Mesendoderm (in vitro differentiated cells): ENCODE measurements around the gene ZCCHC18.

Experiments used
- DNase-seq: peaks from one replicate; pipeline ENCODE4 v3.0.0; 2013
- H2AK5ac ChIP-seq: 2 replicates; pipeline ENCODE4 v1.6.1; 2013; ENCODE audit warnings: low read length, inconsistent platforms
- H2BK120ac ChIP-seq: 2 replicates; pipeline ENCODE4 v1.6.1; 2013; ENCODE audit warnings: low read depth, mild to moderate bottlenecking, low read length, moderate library complexity, mixed read lengths
- H2BK15ac ChIP-seq: replicated peaks from 2 replicates; pipeline ENCODE4 v1.6.1; 2013; ENCODE audit warnings: low read depth, mild to moderate bottlenecking, moderate library complexity
- H2BK5ac ChIP-seq: 2 replicates; pipeline ENCODE4 v1.6.1; 2013; ENCODE audit warnings: low read length, inconsistent platforms
- H3K18ac ChIP-seq: 2 replicates; pipeline ENCODE4 v1.6.1; 2013; ENCODE audit warnings: mild to moderate bottlenecking, low read length, mixed read lengths
- H3K23ac ChIP-seq: one replicate; pipeline ENCODE4 v1.6.1; 2013; ENCODE audit warnings: low read length
- H3K27ac ChIP-seq: 2 replicates; pipeline ENCODE4 v1.5.1; 2013; ENCODE audit warnings: low read depth, mild to moderate bottlenecking, inconsistent platforms, low read length, moderate library complexity
- H3K27me3 ChIP-seq: 2 replicates; pipeline ENCODE4 v1.6.1; 2013; ENCODE audit warnings: low read length, control low read depth, mild to moderate bottlenecking, inconsistent platforms; ENCODE audit not compliant: insufficient read depth, poor library complexity
- H3K36me3 ChIP-seq: 2 replicates; pipeline ENCODE4 v1.6.1; 2013; ENCODE audit warnings: low read length, inconsistent platforms; ENCODE audit not compliant: control insufficient read depth, insufficient read depth
- H3K4ac ChIP-seq: one replicate; pipeline ENCODE4 v1.6.1; 2013; ENCODE audit warnings: low read depth, mild to moderate bottlenecking, low read length, moderate library complexity
- H3K4me1 ChIP-seq: 2 replicates; pipeline ENCODE4 v1.6.1; 2013; ENCODE audit warnings: low read depth, low read length, inconsistent platforms; ENCODE audit not compliant: control insufficient read depth
- H3K4me2 ChIP-seq: 2 replicates; pipeline ENCODE4 v1.6.1; 2013; ENCODE audit warnings: low read length
- H3K4me3 ChIP-seq: 2 replicates; pipeline ENCODE4 v1.5.1; 2013; ENCODE audit warnings: mild to moderate bottlenecking, low read length
- H3K56ac ChIP-seq: one replicate; pipeline ENCODE4 v1.6.1; 2013; ENCODE audit warnings: low read length
- H3K79me1 ChIP-seq: 2 replicates; pipeline ENCODE4 v1.6.1; 2013; ENCODE audit warnings: low read length, inconsistent platforms
- H3K79me2 ChIP-seq: 2 replicates; pipeline ENCODE4 v1.6.1; 2013; ENCODE audit warnings: mild to moderate bottlenecking, low read length; ENCODE audit not compliant: control insufficient read depth, insufficient read depth
- H3K9ac ChIP-seq: 2 replicates; pipeline ENCODE4 v1.6.1; 2013; ENCODE audit warnings: low read length, inconsistent platforms
- H4K5ac ChIP-seq: one replicate; pipeline ENCODE4 v1.6.1; 2013; ENCODE audit warnings: low read length
- H4K8ac ChIP-seq: one replicate; pipeline ENCODE4 v1.6.1; 2013; ENCODE audit warnings: low read depth, mild to moderate bottlenecking, control low read depth, low read length, moderate library complexity
- WGBS: extraction: QIAGEN DNeasy Blood & Tissue Kit; methylation state at CpG from one replicate; pipeline ENCODE4 v1.1.7; 2013; ENCODE audit warnings: low lambda C conversion rate, missing lambda C conversion rate; ENCODE audit not compliant: insufficient coverage; ENCODE audit errors: extremely low coverage; 5-methylcytosine and 5-hydroxymethylcytosine counted together

Gene ZCCHC18

DNA sequence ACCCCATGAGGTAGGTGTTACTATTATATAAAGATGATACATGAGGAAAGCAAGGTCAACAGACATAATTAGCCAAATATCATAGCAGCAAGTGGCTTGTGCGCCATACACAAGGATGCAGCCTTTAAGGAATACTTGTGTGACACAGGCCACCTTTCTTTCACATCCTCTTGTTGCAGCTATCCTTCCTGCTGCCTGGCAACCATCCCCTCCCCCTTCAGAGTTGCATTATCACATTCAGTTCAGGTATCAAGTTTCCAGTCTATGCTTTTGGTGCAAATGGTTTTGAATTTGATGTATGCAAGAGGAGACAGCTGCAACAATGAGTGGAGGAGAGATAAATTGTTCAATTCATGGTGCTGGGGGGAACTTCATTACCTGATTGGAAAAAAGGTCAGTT is 6.4 kb downstream of the ZCCHC18 start:
- Histone ChIP-seq H3K27me3 (no peaks in the 10 kb centered on the region), H2BK15ac (no peak overlapping the region), H2BK5ac (no peak overlapping the region), H4K5ac (no peak overlapping the region), H3K4ac (no peak overlapping the region), H2BK120ac (no peak overlapping the region), H3K4me1 (no peaks in the 10 kb centered on the region), H3K23ac (no peak overlapping the region), H2AK5ac (no peak overlapping the region), H4K8ac (no peak overlapping the region), H3K27ac (no peak overlapping the region), H3K4me3 (no peak overlapping the region), H3K79me1 (no peaks in the 10 kb centered on the region), H3K79me2 (no peaks in the 10 kb centered on the region), H3K4me2 (no peak overlapping the region), H3K9ac (no peak overlapping the region), H3K36me3 (no peaks in the 10 kb centered on the region), H3K18ac (no peak overlapping the region), H3K56ac (no peak overlapping the region)
- whole genome bisulfite sequencing, result no CpG with 5 or more reads among the region's 1 CpG
- DNase-seq, result no peak

- Histone ChIP-seq H3K23ac (no peak overlapping the region), H3K4me2 (no peak overlapping the region), H3K27me3 (no peaks in the 10 kb centered on the region), H3K79me1 (no peaks in the 10 kb centered on the region), H3K9ac (no peak overlapping the region), H3K4me3 (no peak overlapping the region), H2BK5ac (no peak overlapping the region), H3K79me2 (no peaks in the 10 kb centered on the region), H3K27ac (no peak overlapping the region), H3K18ac (no peak overlapping the region), H4K5ac (no peak overlapping the region), H3K56ac (no peak overlapping the region), H2AK5ac (no peak overlapping the region), H2BK120ac (no peak overlapping the region), H3K4me1 (no peaks in the 10 kb centered on the region), H2BK15ac (no peak overlapping the region), H4K8ac (no peak overlapping the region), H3K36me3 (no peaks in the 10 kb centered on the region), H3K4ac (no peak overlapping the region)
- WGBS, result no CpG with 5 or more reads among the region's 5 CpGs
- no peak for DNase-seq
These were observed 10.5 kb downstream of the ZCCHC18 start for GRCh38 chrX:104122829-104123228.

DNA sequence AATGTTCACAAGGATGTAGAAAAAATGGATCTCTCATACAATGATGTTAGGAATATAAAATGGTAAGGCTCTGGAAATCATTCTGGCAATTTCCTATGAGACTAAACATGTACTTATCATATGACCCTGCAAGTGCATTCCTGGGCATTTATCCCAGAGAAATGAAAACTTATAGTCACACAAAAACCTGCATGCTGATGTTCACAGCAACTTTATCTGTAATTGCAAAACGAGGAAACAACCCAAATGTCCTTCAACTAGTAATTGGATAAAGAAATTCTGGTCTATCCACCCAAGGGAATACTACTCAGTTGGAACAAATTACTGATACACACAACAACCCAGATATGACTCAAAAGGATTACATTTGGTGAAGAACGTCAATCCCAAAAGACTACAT is 14.5 kb downstream of the ZCCHC18 start:
- no peak overlapping the region for H3K56ac ChIP-seq
- H3K79me1 ChIP-seq, result no peaks in the 10 kb centered on the region
- no peak overlapping the region for H2BK120ac ChIP-seq

DNA sequence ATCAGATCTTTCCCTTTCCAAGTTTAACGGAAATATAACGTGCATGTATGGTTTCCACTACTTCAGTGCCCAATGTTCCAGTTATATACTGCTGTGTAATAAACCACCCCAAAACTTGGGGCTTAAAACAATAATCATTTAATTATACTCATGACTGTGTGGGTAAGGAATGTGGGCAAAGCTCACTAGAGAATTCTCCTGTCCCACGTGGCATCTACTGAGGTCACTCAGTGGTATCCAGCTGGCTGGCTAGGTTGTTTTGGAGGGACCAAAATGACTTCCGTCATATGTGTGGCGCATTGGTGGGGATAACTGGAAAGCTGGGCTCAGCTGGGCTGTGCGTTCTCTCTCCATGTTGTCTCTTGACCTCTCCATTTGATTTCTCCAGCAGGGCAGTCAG is 18.5 kb downstream of the ZCCHC18 start:
- Histone ChIP-seq H2AK5ac (no peak overlapping the region), H4K5ac (no peak overlapping the region), H2BK15ac (no peak overlapping the region), H3K79me1 (no peaks in the 10 kb centered on the region), H3K36me3 (no peaks in the 10 kb centered on the region), H3K4ac (no peak overlapping the region), H3K23ac (no peak overlapping the region), H3K4me2 (no peak overlapping the region), H3K4me3 (no peak overlapping the region), H3K9ac (no peak overlapping the region), H2BK120ac (no peak overlapping the region), H3K4me1 (no peaks in the 10 kb centered on the region), H3K79me2 (no peaks in the 10 kb centered on the region), H2BK5ac (no peak overlapping the region), H3K27ac (no peak overlapping the region), H3K27me3 (no peaks in the 10 kb centered on the region), H4K8ac (no peak overlapping the region), H3K56ac (no peak overlapping the region), H3K18ac (no peak overlapping the region)
- WGBS, result no CpG with 5 or more reads among the region's 6 CpGs
- no peak for DNase-seq

More for the DNA sequence above, 14.5 kb downstream of the ZCCHC18 start:
- DNase-seq, result no peak
- no peak overlapping the region for H2BK15ac ChIP-seq
- no peak overlapping the region for H3K4me2 ChIP-seq
- H3K79me2 ChIP-seq, result no peaks in the 10 kb centered on the region
- H3K9ac ChIP-seq, result no peak overlapping the region
- H3K27me3 ChIP-seq, result no peaks in the 10 kb centered on the region
- H4K8ac ChIP-seq, result no peak overlapping the region
- no peaks in the 10 kb centered on the region for H3K36me3 ChIP-seq
- no peak overlapping the region for H3K4ac ChIP-seq
- H2BK5ac ChIP-seq, result no peak overlapping the region
- H4K5ac ChIP-seq, result no peak overlapping the region
- no peaks in the 10 kb centered on the region for H3K4me1 ChIP-seq
- H2AK5ac ChIP-seq, result no peak overlapping the region
- no peak overlapping the region for H3K27ac ChIP-seq
- no peak overlapping the region for H3K18ac ChIP-seq
- WGBS, result no CpG with 5 or more reads among the region's 2 CpGs
- H3K23ac ChIP-seq, result no peak overlapping the region
- no peak overlapping the region for H3K4me3 ChIP-seq

- H3K4me3 ChIP-seq, result no peak overlapping the region
- no peak overlapping the region for H3K4me2 ChIP-seq
- WGBS, result no CpG with 5 or more reads among the region's 5 CpGs
- H3K4me1 ChIP-seq, result no peaks in the 10 kb centered on the region
- no peak overlapping the region for H3K23ac ChIP-seq
- no peak overlapping the region for H2AK5ac ChIP-seq
- no peaks in the 10 kb centered on the region for H3K27me3 ChIP-seq
- no peaks in the 10 kb centered on the region for H3K79me1 ChIP-seq
- no peaks in the 10 kb centered on the region for H3K79me2 ChIP-seq
- H2BK15ac ChIP-seq, result no peak overlapping the region
- H2BK5ac ChIP-seq, result no peak overlapping the region
- H2BK120ac ChIP-seq, result no peak overlapping the region
- H4K8ac ChIP-seq, result no peak overlapping the region
- H3K18ac ChIP-seq, result no peak overlapping the region
- no peak overlapping the region for H4K5ac ChIP-seq
- no peak for DNase-seq
- no peak overlapping the region for H3K27ac ChIP-seq
- no peak overlapping the region for H3K9ac ChIP-seq
- no peaks in the 10 kb centered on the region for H3K36me3 ChIP-seq
- H3K4ac ChIP-seq, result no peak overlapping the region
- no peak overlapping the region for H3K56ac ChIP-seq
These were observed 22.4 kb downstream of the ZCCHC18 start for GRCh38 chrX:104134583-104135261.

DNA sequence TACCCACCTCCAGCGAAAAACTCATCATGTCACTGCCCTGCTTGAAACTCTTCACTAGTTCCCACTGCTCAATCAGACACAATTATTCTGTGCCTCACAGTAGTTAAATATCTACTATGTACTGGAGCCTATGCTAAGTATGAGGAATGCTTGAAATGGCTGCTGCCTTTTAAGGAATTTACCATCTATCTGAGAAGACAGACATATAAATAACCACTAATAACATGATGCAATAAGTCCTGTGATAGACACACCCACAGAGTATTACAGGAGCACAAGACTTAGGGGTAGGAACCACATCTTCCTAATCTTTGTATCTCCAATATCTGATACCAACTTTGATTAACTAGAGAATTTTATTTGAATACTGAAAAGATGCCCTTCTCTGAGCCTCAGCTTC is 23.4 kb downstream of the ZCCHC18 start:
- Histone ChIP-seq H3K36me3 (no peaks in the 10 kb centered on the region), H2BK120ac (no peak overlapping the region), H3K4me2 (no peak overlapping the region), H2BK5ac (no peak overlapping the region), H3K27me3 (no peaks in the 10 kb centered on the region), H3K27ac (no peak overlapping the region), H3K9ac (no peak overlapping the region), H3K4me3 (no peak overlapping the region), H3K79me1 (no peaks in the 10 kb centered on the region), H3K23ac (no peak overlapping the region), H3K4ac (no peak overlapping the region), H3K79me2 (no peaks in the 10 kb centered on the region), H2BK15ac (no peak overlapping the region), H3K4me1 (no peaks in the 10 kb centered on the region), H2AK5ac (no peak overlapping the region), H4K5ac (no peak overlapping the region), H3K18ac (no peak overlapping the region), H4K8ac (no peak overlapping the region), H3K56ac (no peak overlapping the region)
- no CpG with 5 or more reads among the region's 1 CpG for WGBS
- DNase-seq, result no peak
